HG03025 (cell line): ENCODE data around the gene MAT2B.

Experiments
- ATAC-seq: cut with Tn5 transposase; IDR thresholded peaks from one replicate; pipeline ENCODE4 v1.9.1; 2021; ENCODE audit warnings: mild to moderate bottlenecking, moderate library complexity; ENCODE audit not compliant: unreplicated experiment, low FRiP score

Gene MAT2B

DNA sequence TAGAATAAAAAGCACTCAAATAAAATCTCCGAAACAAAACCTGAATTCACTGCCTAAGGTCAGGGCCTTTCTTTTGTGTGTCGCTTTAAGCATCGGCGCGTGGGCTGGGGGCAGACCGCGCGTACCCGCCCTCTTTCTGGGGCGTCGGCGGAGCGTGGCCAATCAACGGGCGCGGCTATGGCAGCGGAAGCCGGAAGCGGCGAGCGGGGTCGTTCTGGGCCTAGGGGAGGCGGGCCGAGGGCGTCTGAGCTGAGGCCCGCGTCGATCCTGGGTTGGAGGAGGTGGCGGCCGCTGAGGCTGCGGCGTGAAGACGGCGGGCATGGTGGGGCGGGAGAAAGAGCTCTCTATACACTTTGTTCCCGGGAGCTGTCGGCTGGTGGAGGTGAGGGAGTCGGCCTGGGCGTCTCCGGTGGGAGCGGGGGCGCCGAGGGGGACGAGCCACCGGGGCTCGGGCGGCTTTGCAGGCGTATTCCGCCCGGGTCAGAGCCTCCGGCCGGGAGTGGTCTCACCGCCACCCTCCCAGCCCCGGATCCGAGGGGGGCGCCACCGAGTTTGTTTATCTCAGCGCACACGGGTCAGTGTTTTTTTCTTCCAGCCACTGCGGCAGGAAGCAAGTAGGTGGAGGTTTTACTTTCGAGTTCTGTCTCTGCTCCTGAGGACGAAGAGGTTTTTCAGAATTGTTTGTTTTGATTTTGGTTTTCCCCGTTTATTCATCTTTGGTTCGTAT is at the start of gene MAT2B:
Gene MAT2B (plus strand): TSS at position 252 of the 727 bp plus-strand sequence. CDS start 68 bp downstream, at position 320.
- ATAC-seq: peak; percentile 88

- no peak for ATAC-seq
Observed at GRCh38 chr5:163456029-163456589, 49.3 kb upstream of the MAT2B start.

GRCh38 chr5:163456840-163457239 is 48.6 kb upstream of the MAT2B start:
- ATAC-seq: no peak

DNA sequence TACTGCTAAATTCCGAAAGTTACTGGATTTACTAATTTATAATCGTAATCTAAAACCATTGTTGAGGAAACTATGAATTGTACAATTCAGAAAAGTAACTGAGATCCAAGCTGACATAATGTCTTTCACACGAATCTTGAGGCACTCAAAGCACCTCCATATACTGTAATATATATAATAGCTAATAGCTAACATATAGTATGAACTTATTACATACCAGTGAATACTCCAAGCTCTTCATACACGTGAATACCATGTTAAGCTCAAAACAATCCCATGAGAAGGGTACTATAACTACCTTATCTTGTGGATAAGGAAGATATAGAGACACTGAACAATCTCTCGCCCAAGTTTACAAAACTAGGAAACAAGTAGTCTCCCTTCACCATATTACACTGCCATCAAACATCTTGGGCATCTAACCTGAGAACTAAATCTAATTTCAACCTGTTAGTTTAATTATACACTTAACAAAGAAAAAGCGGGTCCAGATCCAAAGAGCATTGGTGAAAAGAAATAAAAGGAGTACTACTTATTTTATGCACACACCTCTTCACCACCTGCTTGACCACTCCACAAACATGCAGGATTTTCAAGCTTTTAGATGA is 46.5 kb upstream of the MAT2B start:
- no peak for ATAC-seq

DNA sequence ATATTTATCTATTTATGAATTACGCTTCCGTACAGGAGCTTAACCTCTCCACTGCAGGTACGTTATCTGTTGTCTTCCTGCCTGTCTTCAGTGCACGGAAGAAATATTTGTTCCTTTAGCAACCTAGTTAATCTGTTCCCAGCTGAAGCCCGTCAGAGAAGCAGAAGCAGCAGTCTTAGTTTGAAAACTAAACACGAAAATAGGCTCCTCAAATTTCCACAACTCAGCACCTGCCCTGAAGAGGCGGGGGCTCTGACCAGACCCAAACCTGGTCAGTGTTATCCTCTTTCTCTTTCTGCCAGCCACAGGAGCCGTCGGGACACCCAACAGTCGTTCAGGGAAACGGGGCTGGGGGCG is 46.0 kb upstream of the MAT2B start:
- ATAC-seq: peak; percentile 14

DNA sequence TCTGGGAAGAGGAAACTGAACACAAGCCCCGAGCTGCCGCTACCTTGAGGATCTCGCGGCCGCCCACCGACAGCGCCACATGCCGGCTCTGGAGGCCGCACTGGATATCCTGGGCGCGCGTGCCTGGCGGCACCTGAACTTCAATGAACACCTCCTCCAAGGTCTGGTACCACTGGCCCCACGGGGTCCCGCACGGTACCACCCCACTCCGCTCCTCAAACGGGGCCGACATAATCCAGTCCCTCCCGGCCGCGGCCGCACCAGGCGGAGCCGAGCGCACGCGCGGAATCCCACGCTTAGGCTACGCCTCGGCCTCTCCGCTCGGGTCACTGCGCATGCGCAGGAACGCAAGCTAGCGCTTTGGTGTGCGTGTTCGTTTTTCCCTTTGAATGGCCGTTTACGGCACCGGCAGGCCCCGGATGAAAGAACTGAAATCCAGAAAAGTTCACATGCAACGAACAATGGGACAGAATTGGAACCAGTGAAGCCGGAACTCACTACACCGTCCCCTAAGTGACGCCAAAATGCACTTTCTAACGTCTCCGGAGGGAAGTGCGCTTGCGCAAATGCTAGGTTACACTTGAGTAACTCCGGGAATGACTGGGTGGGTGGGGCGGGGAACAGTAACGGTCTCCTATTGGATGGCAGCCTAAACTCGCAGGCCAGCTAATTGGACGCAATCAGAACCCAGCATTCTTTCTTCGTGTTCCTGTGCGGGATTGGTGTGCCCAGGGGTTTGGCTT is 45.4 kb upstream of the MAT2B start, which contains the start of gene NUDCD2:
Gene NUDCD2 (minus strand): TSS at position 284 of the 743 bp plus-strand sequence. CDS start 52 bp downstream, at position 232.
- ATAC-seq: peak; percentile 82

DNA sequence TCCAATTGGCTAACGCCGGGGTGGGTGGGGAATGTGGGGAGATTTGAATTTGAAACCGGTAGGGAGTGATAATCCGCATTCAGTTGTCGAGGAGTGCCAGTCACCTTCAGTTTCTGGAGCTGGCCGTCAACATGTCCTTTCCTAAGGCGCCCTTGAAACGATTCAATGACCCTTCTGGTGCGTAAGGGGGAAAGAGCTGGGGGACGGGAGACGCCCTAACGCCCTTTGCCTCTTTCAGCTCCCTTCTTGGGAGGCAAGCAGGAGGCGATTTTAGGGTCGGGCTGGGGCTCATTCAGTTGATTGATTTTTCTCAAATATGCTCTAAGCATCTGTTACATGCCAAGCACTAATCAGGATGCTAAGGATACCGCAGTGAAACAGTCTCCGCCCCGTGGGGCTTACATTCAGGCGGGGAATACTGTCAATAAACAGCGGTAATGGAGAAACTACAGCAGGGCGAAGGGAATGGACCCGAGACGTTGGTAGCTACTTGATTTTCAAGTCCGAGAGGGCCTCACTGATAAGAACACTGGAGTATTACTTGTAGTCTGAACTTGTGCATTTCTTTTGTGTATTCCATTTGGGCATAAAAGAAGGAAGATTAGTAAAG is 44.8 kb upstream of the MAT2B start, which contains the start of gene HMMR:
Gene HMMR (plus strand): TSS at position 71 of the 610 bp plus-strand sequence. CDS start 61 bp downstream, at position 132.
- ATAC-seq: no peak

DNA sequence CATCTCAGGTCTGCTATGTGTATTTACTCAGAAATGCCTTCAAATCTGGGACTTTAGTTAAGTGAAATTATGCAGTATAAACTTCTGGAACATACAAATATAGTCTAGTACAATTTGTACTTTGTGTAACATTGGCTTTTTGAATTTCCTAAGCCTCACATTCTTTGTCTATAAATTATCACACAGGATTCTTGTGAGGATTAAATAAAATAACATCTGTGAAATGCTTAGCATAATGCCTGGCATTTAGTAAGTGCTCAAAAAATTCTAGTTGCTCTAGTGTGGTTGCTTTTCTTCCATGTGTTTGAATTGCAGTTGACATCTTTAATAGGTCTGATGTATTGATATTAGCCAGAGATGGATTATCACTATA is 42.4 kb upstream of the MAT2B start:
- no peak for ATAC-seq

DNA sequence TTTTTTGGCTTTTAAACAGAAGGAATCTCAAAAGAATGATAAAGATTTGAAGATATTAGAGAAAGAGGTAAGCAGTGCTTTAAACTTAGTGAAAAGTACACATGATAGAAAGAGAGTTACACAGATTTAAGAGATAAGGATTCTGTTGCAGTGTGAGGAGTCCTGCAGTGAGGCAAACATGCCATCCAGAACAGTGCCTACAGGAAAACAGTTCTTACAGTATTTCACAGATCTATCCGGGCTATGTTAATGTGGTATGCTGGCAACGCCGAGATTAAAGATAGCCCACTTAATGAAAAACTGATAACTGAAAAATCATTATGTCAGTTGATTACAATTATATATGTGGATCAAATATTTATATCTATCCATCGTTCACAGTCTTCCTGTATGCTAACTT is 37.7 kb upstream of the MAT2B start:
- no peak for ATAC-seq

DNA sequence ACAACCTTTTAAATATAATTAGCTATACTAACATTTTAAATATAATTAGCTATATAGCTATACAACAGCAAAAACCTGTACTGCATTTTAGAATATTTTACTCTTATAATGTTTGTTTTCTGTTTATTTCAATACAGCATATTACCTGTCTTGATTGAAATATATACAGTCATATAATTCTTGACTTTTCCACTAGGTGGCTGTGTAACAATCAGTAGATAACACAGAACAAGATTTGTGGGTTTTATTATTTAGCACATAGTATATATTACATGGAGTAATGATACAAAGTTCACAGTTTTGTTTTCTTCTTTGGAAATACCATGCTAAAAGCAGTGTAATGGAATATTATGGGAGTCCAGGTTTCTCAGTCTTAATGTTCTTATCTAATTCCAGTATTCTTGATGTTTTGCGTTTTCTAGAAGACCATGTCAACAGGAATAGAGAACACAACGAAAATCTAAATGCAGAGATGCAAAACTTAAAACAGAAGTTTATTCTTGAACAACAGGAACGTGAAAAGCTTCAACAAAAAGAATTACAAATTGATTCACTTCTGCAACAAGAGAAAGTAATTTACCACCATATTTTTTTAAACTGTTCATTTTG is 31.7 kb upstream of the MAT2B start:
- ATAC-seq: no peak

DNA sequence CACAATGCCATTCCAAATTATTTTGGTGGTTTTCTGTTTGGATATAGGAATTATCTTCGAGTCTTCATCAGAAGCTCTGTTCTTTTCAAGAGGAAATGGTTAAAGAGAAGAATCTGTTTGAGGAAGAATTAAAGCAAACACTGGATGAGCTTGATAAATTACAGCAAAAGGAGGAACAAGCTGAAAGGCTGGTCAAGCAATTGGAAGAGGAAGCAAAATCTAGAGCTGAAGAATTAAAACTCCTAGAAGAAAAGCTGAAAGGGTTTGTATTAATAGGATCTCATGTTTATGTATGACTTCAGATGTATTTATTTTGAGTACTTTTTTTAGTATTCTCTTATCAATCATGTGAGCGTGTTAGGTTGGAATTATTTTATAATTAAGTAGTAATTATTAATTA is 30.0 kb upstream of the MAT2B start:
- no peak for ATAC-seq

DNA sequence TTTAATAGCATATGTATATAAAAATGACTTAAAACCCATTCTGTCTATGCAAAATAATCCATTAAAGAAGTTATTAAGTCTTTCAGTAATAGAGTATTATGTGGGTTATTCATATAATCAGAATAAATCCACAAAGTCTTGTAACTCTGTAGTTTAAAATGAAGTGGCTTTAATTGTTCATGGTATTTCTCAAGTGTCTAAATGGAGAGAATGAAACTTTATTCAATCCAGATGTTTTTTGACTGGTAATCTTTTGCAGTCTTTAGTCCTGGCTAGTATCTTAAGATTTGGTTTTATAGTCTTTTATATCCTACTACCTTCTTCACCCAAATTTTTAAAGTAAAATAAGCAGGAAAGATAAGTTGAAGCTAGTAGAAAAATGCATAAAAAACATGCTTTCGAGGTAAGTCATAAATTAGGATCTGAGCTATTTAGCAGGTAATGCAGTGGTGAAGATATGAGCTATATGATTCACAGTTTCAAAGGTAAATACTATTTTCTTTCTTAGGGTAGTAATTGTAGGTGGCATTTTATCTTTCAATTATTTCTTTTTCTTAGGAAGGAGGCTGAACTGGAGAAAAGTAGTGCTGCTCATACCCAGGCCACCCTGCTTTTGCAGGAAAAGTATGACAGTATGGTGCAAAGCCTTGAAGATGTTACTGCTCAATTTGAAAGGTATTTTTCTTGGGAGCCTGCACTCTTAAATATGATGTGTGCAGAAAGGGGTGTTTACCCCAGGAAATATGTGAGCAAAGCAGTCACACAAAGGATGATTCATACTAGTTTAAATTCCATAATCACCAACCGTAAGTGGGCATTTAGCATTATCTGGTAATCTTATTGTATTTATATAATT is 27.1 kb upstream of the MAT2B start:
- no peak for ATAC-seq

DNA sequence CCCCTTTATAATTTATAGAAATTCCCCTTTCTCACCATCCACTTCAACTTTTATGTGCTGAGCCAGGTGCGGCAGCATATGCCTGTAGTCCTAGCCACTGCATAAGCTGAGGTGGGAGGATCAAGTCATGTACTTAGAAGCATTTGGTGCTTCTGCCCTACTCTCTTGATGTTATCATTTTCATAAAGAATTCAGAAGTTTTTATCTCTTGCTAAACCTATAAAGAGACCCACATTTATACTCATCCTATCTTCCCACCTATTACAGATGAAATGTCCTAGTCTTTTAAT is 26.5 kb upstream of the MAT2B start:
- ATAC-seq: no peak

DNA sequence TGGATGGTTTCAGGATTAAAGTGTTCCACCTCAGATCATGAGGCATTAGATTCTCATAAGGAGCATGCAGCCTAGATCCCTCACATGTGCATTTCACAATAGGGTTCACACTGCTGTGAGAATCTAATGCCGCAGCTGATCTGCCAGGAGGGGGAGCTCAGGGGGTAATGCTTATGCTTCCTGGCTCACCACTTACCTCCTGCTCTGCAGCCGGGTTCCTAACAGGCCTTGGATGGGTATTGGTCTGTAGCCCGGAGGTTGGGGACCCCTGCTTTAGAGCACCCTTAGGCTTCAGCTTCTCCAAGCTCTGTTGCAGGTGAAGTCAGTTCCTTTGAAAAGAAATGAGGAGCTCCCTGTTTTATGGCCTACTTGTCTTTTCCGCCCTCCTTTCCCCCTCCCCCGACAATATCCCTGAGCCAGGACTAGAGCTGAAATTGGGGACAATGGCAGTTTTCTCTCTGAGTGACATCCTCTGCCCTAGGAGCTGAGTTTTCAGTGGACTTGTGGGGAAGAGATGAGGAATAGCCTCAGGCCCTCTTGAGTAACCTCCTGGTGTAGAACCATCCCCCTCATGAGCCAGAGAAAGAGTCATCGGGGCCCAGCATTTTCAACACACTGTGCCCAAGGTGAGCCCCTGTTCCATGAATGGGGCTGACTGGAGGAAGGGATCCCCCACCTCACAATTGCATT is 16.2 kb upstream of the MAT2B start:
- ATAC-seq: no peak

DNA sequence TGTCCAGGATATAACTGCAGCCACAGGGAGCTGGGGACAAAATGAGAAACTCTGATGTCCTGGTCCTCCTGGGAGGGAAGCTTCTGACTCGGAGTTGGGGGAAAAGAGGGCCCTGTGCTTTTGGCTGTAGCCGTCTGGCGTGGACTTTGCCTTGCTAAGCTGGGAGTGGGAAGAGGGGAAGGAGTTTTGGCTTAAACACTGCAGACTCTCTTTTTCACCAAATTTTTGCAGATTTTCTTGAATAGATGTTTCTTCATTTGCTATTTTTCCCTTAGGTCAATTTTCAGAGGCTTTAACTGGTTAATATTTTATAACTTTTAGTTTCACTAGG is 15.7 kb upstream of the MAT2B start:
- ATAC-seq: no peak

DNA sequence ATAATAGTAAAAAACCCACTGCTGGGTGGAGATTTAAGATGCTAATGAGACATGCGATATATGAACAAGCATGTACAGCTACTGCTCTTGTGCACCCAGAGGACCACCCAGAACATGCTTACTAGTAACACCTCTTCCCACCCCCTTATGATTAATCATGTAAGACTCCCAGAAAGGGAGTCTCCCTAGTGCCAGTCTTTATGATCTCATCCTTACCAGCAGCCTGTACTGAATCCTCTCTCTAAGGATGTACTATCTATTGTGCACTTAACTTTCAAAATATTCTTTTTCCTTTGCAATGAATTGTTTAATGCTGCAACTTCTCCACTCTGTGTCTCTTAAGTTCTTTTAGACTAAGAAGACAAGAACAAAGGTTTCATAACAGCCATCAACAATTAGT is 9.1 kb upstream of the MAT2B start:
- ATAC-seq: no peak

DNA sequence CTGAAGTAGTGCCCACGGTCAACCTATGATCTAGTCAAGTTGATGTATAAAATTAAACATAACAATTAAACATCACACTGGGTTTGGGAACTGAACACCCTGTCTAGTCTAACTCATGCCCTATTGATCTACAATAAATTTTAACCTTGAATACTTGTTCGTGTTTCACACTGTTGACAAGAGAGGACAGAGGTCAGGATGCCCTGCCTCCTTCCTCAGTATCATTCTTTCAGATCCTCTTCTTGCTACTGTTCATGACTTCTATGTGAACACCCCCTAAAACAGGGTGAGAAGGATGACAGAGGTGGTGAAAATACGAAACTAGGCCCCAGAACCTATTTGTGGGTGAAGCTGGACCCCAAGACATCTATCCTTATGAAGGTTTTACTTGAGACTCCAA is 8.1 kb upstream of the MAT2B start:
- ATAC-seq: no peak

DNA sequence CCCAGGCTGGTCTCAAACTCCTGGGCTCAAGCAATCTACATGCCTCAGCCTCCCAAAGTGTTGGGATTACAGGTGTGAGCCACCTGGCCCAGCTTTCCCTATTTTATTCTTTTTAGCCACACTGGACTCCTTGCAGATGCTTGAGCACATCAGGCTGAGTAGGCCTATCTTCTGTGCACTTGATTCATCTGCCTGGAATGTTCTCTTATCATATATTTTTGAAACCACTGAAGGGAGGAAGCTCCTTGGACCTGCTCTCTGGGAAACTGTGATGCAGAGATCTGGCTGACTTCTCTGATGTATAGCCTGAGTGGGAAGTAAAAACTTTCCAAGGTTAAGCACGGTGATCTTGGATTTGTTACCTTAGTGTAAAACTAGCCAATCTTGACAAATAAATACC is 6.5 kb upstream of the MAT2B start:
- ATAC-seq: no peak

- no peak for ATAC-seq
Observed at GRCh38 chr5:163502521-163502920, 2.9 kb upstream of the MAT2B start.
